Putamen (tissue), 1 donor: ENCODE results near the gene KRT32.
"Not testable (repeated sequence)": the region's sequence is repeated elsewhere in the genome, so short reads cannot be mapped to it uniquely, and the experiment has no call there.

ENCODE experiments used
- DNase-seq: peaks from one replicate; pipeline ENCODE4 v3.0.0-alpha.2; 2016; ENCODE audit warnings: low spot score

Gene KRT32

DNA sequence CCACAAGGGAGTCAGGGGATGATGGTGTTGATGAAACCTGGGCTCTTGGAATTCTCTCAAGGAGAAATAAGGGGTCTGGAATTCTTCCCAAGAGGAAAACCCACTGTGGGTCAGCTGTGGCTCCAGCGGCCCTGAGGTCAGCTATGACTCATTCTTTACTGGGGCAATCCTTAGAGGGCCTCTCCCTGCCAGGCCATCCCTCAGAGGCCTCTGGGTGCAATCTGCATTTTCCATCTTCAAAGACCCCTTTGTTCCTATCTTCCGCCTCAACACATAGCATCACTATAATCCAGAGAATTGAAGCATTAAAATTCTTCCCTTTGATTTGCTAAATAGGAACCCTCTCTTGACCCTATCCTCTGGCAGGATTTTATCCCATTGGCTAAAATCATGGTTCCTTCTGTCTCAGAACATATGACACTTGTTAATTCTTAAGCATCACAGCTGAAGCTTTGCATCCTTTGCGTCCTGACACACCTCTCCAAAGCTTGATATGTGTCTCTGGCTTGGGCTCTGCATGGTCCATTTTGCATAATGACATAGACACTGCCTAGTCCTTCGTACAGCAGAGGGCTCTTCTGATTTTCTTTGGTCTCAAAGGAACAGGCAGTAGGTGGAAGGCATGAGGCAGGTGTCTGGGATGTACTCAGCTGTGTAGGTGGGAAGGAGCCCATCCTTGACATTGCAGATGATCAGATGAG lies 38.4 kb downstream of the KRT32 start:
- DNase-seq, result no peak

- no peak for DNase-seq
Observed at GRCh38 chr17:41424111-41424635, 43.0 kb downstream of the KRT32 start, which contains the start of gene KRT37. Gene KRT37 (minus strand): TSS chr17:41424585. CDS start chr17:41424523, 62 bp downstream.

GRCh38 chr17:41422586-41422985 lies 44.6 kb downstream of the KRT32 start:
- DNase-seq, result not testable (repeated sequence)

DNA sequence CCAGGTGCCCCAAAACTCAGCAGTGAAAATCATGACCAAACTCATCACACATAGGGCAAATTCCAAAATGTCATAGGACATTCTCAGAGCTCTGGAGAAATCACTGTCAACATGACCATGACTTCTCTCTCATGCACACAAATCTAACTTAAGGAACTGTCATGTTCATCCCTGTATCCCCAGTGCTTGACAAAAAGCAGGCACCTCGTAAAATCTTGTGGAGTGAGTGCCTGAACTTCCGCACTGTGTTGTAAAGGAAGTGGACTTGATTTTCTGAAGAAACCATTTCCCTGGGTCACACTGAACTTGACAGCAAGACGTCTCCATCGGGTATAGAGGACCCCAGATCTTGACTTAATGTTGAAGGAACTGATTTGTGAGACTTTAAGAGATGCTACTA lies 45.6 kb downstream of the KRT32 start:
- DNase-seq, result no peak

DNA sequence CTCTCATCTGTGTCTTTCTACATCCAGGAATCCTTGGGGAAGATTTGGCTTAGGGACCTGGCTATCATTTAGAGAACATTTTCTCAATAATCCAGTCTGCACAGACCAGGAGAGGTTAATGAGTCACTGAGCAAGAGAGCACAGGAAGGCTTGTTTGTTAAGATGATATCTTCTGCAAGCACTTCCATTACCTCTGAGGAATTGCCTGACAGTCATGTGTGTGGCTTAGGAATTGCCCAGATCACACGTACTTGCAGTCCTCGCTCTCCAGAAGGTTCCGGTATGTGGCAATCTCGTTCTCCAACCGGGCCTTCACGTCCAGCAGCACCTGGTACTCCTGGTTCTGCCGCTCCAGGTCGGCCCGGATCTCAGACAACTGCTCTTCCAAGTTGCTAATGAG lies 46.1 kb downstream of the KRT32 start:
- DNase-seq, result no peak

- DNase-seq, result no peak
Observed at GRCh38 chr17:41420134-41420533, 47.1 kb downstream of the KRT32 start.

DNA sequence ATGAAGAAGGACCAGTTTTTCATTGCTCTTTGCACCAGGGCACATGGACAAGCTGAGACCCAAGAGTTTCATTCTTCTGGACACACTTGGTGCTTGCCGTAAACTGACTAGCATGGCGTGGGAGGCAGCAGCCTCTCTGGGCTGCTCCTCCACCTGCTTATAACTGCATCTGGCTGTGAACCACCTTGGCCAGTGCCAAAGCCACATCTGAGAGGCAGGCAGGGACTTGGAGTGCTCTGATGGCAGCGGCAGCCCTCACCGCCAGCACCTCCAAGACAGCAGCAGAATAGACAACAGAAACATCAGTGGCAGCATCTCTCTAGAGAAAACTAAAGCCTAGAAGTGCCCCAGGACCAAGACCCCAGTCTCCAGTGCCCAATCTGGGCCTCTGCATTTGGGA lies 47.5 kb downstream of the KRT32 start:
- DNase-seq, result no peak

GRCh38 chr17:41418116-41418860 lies 48.9 kb downstream of the KRT32 start:
- no peak for DNase-seq

DNA sequence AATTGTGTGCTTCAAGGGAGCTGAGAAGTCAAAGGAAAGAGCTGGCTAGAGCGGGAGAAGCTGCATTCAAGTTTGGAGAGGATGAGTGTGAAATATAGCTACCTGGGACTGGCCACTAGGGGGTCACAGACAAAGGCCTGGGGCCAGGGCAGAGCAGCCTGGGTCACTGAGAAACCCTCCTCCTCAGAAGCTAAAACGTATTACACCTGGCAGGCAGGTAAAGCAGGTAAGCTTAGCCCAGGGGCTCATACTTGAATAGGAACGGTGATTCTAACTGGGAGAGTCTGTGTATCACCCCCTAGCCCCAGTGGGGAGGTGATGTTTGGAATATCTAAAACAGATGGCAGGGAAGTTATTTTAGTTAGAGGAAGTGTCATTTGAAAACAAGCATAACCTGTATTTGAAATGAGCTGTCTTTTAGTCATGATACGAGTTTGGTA lies 49.6 kb downstream of the KRT32 start:
- no peak for DNase-seq

DNA sequence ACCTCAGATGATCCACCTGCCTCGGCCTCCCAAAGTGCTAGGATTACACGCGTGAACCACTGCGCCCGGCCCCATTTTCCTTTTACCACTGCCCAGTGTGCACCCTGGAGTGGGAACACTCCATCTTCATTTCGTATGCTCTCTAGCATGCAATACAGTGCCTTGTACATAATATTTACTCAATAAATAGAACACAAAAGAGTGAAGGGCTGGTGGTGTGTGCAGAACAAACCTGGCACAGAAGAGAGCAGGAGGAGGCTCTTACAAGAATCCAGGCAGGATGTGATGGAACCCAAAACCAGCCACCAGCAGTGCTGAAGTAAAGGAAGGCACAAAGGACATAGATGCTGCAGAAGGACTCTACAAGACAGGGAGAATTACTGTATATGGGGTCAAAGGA lies 50.1 kb downstream of the KRT32 start:
- DNase-seq, result no peak

DNA sequence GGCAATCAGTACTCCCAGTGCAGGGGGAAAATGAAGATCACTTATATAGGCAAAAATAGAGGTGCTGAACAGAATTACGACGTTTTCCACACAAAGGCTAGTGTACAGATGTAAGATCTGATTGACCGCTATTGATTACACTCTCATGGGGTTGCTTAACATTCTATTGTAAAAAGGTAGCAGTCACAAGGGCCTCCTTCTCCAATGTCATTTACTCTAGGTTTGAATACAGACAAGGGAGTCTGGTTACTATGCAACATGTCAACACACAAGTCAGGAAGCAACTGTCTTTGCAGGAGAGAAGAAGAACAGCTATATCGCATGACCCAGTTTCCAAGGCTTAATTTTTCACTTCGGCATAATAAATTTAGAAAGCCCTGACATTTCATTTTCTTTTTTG lies 50.7 kb downstream of the KRT32 start:
- DNase-seq, result no peak

DNA sequence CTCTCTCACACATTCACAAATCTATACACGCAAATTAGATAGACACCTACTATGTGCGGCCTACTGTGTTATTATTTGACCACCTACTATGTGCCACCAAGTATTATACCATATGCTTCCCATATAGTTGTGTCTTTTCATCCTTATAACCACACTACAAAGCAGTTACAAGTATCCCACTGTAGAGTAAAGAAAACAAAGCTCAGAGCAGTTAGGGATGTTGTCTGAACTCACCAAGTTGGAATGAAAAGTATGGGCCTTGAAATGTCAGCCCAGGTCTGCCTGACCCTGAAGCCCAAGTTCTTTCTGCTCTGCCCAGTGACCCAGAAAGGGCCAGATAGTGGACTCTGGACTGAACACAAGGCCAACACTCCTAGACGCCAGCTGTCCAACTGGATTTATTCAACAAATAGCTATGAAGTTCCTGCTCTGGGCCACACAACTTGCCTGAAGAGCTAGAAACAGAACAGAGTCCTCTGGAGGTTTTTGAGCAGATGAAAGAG lies 51.3 kb downstream of the KRT32 start:
- DNase-seq, result no peak

- DNase-seq, result no peak
Observed at GRCh38 chr17:41415411-41415810, 51.8 kb downstream of the KRT32 start.

- DNase-seq, result no peak
Observed at GRCh38 chr17:41413982-41414381, 53.2 kb downstream of the KRT32 start.

DNA sequence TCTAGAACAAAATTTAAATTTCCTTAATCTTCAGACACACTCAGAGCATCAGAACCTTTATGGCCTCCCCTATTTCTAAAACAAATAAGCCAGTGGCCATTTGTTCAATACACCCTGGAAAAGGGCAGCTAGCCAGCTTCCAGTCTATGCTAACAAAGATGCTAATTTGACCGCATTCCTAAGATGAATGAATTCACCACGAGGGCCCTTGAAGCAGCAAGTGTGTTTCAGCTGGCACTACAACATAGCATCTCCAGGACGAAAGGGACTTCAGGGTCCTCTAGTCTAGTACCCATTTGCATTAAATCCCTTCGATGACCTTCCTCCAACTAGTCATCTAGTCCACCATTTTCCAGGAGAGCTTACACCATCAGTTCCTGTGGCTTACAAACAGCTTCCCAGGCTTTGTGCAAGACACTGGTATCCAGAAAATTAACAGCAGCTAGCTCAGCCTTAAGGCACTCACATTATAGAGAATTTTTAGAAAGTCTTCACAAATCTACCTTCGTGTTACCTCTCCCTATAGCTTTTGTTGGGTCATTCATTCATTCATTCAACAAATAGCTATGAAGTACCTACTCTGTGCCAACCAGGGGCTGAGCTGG lies 53.7 kb downstream of the KRT32 start:
- DNase-seq, result no peak

GRCh38 chr17:41411072-41411840 lies 55.9 kb downstream of the KRT32 start:
- DNase-seq, result no peak
